GM19397 (cell line): ENCODE results near the gene MAP1S.

Source experiments
- ATAC-seq: cut with Tn5 transposase; IDR thresholded peaks from one replicate; pipeline ENCODE4 v1.9.1; 2021; ENCODE audit warnings: mild to moderate bottlenecking, moderate library complexity; ENCODE audit not compliant: unreplicated experiment

The MAP1S gene

GRCh38 chr19:17687857-17688784 is 31.2 kb upstream of the MAP1S start, which contains the start of gene UNC13A:
UNC13A (minus strand) TSS chr19:17688354; CDS start chr19:17688199, 155 bp downstream.
- ATAC-seq: no peak

GRCh38 chr19:17688853-17689595 is 30.3 kb upstream of the MAP1S start:
- ATAC-seq: no peak

GRCh38 chr19:17692566-17692965 is 26.7 kb upstream of the MAP1S start:
- ATAC-seq: no peak

- no peak for ATAC-seq
Observed at GRCh38 chr19:17695198-17695597, 24.1 kb upstream of the MAP1S start.

- ATAC-seq: no peak
Observed at GRCh38 chr19:17703824-17704463, 15.3 kb upstream of the MAP1S start.

- ATAC-seq: no peak
Observed at GRCh38 chr19:17706750-17707181, 12.5 kb upstream of the MAP1S start.

GRCh38 chr19:17711851-17712250 is 7.4 kb upstream of the MAP1S start:
- no peak for ATAC-seq

- no peak for ATAC-seq
Observed at GRCh38 chr19:17716309-17716929, 2.9 kb upstream of the MAP1S start.

- no peak for ATAC-seq
Observed at GRCh38 chr19:17718550-17718946, 732 bp upstream of the MAP1S start.

- ATAC-seq: peak; percentile 13
Observed at GRCh38 chr19:17719730-17720400, 585 bp downstream of the MAP1S start.

GRCh38 chr19:17720440-17720839 is 1.2 kb downstream of the MAP1S start:
- no peak for ATAC-seq

GRCh38 chr19:17721111-17721628 is 1.9 kb downstream of the MAP1S start:
- no peak for ATAC-seq

GRCh38 chr19:17721821-17722220 is 2.5 kb downstream of the MAP1S start:
- no peak for ATAC-seq

GRCh38 chr19:17722655-17723240 is 3.5 kb downstream of the MAP1S start:
- ATAC-seq: no peak

GRCh38 chr19:17724655-17725054 is 5.4 kb downstream of the MAP1S start:
- no peak for ATAC-seq

GRCh38 chr19:17725422-17726078 is 6.3 kb downstream of the MAP1S start:
- ATAC-seq: no peak

- no peak for ATAC-seq
Observed at GRCh38 chr19:17726136-17726741, 7.0 kb downstream of the MAP1S start.

- no peak for ATAC-seq
Observed at GRCh38 chr19:17726964-17727773, 7.9 kb downstream of the MAP1S start.
